HepG2 (cell line): ENCODE measurements around the gene NBPF1. TPM values are rescaled to one million over a fixed set of nuclear protein-coding genes. Genes with fewer than 3 reads are reported as not detected.

Source experiments
- BORCS8-MEF2B ChIP-seq: sonication (generic); formaldehyde crosslinking; IDR thresholded peaks from 2 replicates; pipeline ENCODE4 v1.8.0; 2022; ENCODE audit warnings: mild to moderate bottlenecking, missing genetic modification reagents
- MEF2D ChIP-seq: sonication (generic); formaldehyde crosslinking; IDR thresholded peaks from 2 replicates; pipeline ENCODE4 v1.5.1; 2020; ENCODE audit warnings: mild to moderate bottlenecking, missing genetic modification reagents
- NFATC3 ChIP-seq: sonication (generic); formaldehyde crosslinking; IDR thresholded peaks from 2 replicates; pipeline ENCODE4 v1.5.1; 2020; ENCODE audit warnings: mild to moderate bottlenecking, missing genetic modification reagents
- POLR2AphosphoS2 ChIP-seq: IDR thresholded peaks from 2 replicates; pipeline ENCODE4 v1.6.1; 2011; ENCODE audit warnings: low read depth, low read length, improper control_type of control experiment
- SSRP1 ChIP-seq: IDR thresholded peaks from 2 replicates; pipeline ENCODE4 v1.6.1; 2016; ENCODE audit warnings: control low read depth
- XRCC5 ChIP-seq: fragments of 200-400 bp; formaldehyde crosslinking; optimal IDR thresholded peaks from 2 replicates; pipeline ENCODE3; 2017; ENCODE audit warnings: mild to moderate bottlenecking, low read length
- ZNF598 ChIP-seq: sonication (generic); formaldehyde crosslinking; IDR thresholded peaks from 2 replicates; pipeline ENCODE4 v1.5.1; 2020; ENCODE audit warnings: mild to moderate bottlenecking, missing genetic modification reagents, borderline replicate concordance
- ZSCAN25 ChIP-seq: sonication (generic); formaldehyde crosslinking; IDR thresholded peaks from 2 replicates; pipeline ENCODE4 v1.8.0; 2022; ENCODE audit warnings: mild to moderate bottlenecking, missing genetic modification reagents
- polyA plus RNA-seq, 8 experiments: library from polyadenylated mRNA; depleted of rRNA in 3 of 8; stranded (reverse) in 7 of 8; unstranded in 1 of 8; fragments of >200 nt; fragmentation: Illumina TruSeq in 4 of 8; extraction: Trizol in 4 of 8; gene quantifications; 2 replicates each; pipeline versions ENCODE4 v1.2.1 to v1.2.3, GENCODE V29; 2011 to 2016; ENCODE audit warnings: low read depth in 4 of 8, missing spikeins in 1 of 8, mixed read lengths in 1 of 8; ENCODE audit not compliant: insufficient read depth in 1 of 8
- total RNA-seq, 5 experiments: library from RNA; depleted of rRNA; stranded (reverse); fragments of >200 nt; fragmentation: Illumina TruSeq; extraction: Trizol; gene quantifications; 2 replicates each; pipeline ENCODE4 v1.2.3, GENCODE V29; 2016; ENCODE audit warnings: low read depth in 1 of 5
- TF ChIP-seq, protein P1 (sequence below): sonication (generic); formaldehyde crosslinking; IDR thresholded peaks from 2 replicates; pipeline ENCODE4 v1.4.0; 2020; ENCODE audit warnings: missing genetic modification reagents, borderline replicate concordance
- TF ChIP-seq, protein P2 (sequence below): sonication (generic); formaldehyde crosslinking; IDR thresholded peaks from 2 replicates; pipeline ENCODE4 v1.5.1; 2020; ENCODE audit warnings: mild to moderate bottlenecking, missing genetic modification reagents

Gene NBPF1
- total and polyA plus RNA-seq, 2 of the 13 experiments (the other 11 are each of a cell fraction or from before 2014, with no cell fraction given), result 30.3 to 35.6 TPM

DNA sequence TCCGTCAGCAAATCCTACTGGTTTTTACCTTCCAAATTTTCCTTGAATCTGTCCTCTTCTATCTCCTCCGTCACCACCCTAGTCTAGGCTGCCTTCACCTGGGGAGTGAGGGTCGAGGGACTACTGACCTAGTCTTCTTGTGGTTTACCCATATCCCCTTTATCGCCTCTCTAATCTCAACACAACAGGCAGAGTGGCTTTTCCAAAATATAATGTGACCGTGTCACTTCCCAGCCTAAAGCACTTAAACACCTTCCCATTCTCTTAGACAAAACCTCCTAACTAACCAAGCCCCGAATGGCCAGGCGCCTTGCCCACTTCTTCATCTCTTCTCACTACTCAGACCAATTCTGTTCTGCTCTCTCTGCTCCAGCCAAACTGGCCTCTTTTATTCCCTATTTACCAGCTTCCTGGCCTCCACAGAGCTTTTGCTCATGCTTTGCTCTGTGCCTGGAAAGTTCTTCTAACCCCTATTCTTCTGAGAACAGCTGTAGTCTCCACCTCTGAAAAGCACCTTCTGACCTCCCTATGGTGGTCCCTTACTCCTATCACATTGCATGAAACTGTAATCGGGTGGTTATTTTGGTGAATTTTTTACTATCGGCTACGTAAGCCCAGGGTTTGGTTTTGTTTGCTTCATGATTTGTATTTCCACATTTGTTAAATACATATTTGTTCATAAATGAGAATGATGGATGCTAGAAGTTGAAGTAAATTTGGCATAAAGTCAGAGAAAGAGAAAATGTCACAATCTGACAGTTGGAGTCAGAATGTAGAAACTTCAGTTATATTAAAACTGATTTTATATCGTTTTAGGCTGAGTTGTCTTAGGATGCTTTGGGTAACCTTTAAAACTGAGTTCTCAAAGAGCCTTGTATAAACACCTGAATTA lies 1.2 kb upstream of the NBPF1 start (continued):
- TF ChIP-seq NFATC3, result 0 out of 2 replicates have a peak, but pooled peaks have one; percentile 31
- 0 out of 2 replicates have a peak, but pooled peaks have one; percentile 54 for TF ChIP-seq ZNF598 (CRISPR knock-in tag)
- 0 out of 2 replicates have a peak, but pooled peaks have one; percentile 68 for TF ChIP-seq SSRP1 (CRISPR knock-in tag)
- TF ChIP-seq BORCS8-MEF2B (CRISPR knock-in tag), result 0 out of 2 replicates have a peak, but pooled peaks have one; percentile 32
- TF ChIP-seq XRCC5, result peak; percentile 23
- TF ChIP-seq, protein P1, sequence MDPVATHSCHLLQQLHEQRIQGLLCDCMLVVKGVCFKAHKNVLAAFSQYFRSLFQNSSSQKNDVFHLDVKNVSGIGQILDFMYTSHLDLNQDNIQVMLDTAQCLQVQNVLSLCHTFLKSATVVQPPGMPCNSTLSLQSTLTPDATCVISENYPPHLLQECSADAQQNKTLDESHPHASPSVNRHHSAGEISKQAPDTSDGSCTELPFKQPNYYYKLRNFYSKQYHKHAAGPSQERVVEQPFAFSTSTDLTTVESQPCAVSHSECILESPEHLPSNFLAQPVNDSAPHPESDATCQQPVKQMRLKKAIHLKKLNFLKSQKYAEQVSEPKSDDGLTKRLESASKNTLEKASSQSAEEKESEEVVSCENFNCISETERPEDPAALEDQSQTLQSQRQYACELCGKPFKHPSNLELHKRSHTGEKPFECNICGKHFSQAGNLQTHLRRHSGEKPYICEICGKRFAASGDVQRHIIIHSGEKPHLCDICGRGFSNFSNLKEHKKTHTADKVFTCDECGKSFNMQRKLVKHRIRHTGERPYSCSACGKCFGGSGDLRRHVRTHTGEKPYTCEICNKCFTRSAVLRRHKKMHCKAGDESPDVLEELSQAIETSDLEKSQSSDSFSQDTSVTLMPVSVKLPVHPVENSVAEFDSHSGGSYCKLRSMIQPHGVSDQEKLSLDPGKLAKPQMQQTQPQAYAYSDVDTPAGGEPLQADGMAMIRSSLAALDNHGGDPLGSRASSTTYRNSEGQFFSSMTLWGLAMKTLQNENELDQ (CRISPR knock-in tag), result 0 out of 2 replicates have a peak, but pooled peaks have one; percentile 27
- TF ChIP-seq MEF2D (CRISPR knock-in tag), result peak; percentile 26; the same call in 1 of the 2 replicates
- 0 out of 2 replicates have a peak, but pooled peaks have one; percentile 22 for TF ChIP-seq ZSCAN25 (CRISPR knock-in tag)
- peak; percentile 54; the same call in 1 of the 2 replicates for TF ChIP-seq POLR2AphosphoS2
- TF ChIP-seq, protein P2, sequence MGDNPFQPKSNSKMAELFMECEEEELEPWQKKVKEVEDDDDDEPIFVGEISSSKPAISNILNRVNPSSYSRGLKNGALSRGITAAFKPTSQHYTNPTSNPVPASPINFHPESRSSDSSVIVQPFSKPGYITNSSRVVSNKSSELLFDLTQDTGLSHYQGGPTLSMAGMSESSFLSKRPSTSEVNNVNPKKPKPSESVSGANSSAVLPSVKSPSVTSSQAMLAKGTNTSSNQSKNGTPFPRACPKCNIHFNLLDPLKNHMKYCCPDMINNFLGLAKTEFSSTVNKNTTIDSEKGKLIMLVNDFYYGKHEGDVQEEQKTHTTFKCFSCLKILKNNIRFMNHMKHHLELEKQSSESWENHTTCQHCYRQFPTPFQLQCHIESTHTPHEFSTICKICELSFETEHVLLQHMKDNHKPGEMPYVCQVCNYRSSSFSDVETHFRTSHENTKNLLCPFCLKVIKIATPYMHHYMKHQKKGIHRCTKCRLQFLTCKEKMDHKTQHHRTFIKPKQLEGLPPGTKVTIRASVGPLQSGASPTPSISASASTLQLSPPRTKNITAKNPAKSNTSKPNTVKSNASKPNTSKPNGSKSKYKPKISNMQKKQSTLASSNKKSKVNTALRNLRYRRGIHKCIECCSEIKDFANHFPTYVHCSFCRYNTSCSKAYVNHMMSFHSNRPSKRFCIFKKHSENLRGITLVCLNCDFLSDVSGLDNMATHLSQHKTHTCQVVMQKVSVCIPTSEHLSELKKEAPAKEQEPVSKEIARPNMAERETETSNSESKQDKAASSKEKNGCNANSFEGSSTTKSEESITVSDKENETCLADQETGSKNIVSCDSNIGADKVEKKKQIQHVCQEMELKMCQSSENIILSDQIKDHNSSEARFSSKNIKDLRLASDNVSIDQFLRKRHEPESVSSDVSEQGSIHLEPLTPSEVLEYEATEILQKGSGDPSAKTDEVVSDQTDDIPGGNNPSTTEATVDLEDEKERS (CRISPR knock-in tag), result 0 out of 2 replicates have a peak, but pooled peaks have one; percentile 10
